HCT116 (cell line): ENCODE results near the gene MS4A4A. TPM values are rescaled to one million over a fixed set of nuclear protein-coding genes. Genes with fewer than 3 reads are reported as not detected.
A peak's percentile ranks its signal among the peaks of the same experiment; 100 is the strongest.

Experiments used
- ATAC-seq: fragments of 200-7000 bp; cut with Tn5 transposase; 2 replicates; pipeline ENCODE4 v1.9.1; 2020; ENCODE audit warnings: mild to moderate bottlenecking, moderate library complexity
- BruUV-seq: library from RNA; stranded (reverse); fragments of 400-500 nt; replicated peaks from 2 replicates; lab custom pipeline; 2021; lab: Mats Ljungman, UMichigan
- CTCF ChIA-PET: fragments of 300-600 bp; sonication (Branson Sonifier 250); formaldehyde crosslinking; loops from one replicate; lab custom pipeline; 2021; ENCODE audit warnings: antibody characterized with exemption; lab: Charles Lee
- POLR2A ChIA-PET: fragments of 300-600, 350-600 bp; sonication (Branson Sonifier 250); formaldehyde crosslinking; loops from one replicate; lab custom pipeline; 2021; ENCODE audit warnings: antibody characterized with exemption; lab: Charles Lee
- RAD21 ChIA-PET, 2 experiments: fragments of 300-600 bp; sonication (Branson Sonifier 250); formaldehyde crosslinking; loops; one replicate each; lab custom pipeline; 2023; ENCODE audit warnings: low total read pairs in 2 of 2; ENCODE audit not compliant: uncharacterized antibody in 2 of 2, unreplicated experiment in 2 of 2, low non-redundant PET in 1 of 2; lab: Charles Lee
- DNase-seq: peaks from one replicate; pipeline ENCODE4 v3.0.0-alpha.2; 2010; ENCODE audit warnings: low read depth, low spot score
- H2AFZ ChIP-seq: fragments of 200-600 bp; shearing (Covaris generic), sonication (generic); 2 replicates; pipeline ENCODE4 v1.6.1; 2017; ENCODE audit warnings: low read depth, mixed run types, mixed read lengths, antibody characterized with exemption, low read length; ENCODE audit not compliant: poor library complexity, severe bottlenecking
- H3K27ac ChIP-seq: 2 replicates; pipeline ENCODE4 v1.5.1; 2012; ENCODE audit warnings: low read depth, low read length
- H3K27me3 ChIP-seq: fragments of 200-600 bp; sonication (generic); 2 replicates; pipeline ENCODE4 v1.6.1; 2016; ENCODE audit warnings: mixed run types, low read length, mixed read lengths; ENCODE audit not compliant: insufficient read depth
- H3K36me3 ChIP-seq, 2 experiments: fragments of 200-500 bp in 1 of 2; fragments of 200-600 bp in 1 of 2; sonication (Bioruptor generic) in 1 of 2; sonication (generic) in 1 of 2; 2 replicates each; pipeline versions ENCODE4 v1.5.1 to v1.6.1; 2014 to 2016; ENCODE audit warnings: low read length in 2 of 2, inconsistent platforms in 1 of 2, mixed read lengths in 1 of 2, mixed run types in 1 of 2; ENCODE audit not compliant: insufficient read depth in 2 of 2, control insufficient read depth in 1 of 2
- H3K4me1 ChIP-seq, 2 experiments: fragments of 200-600 bp in 1 of 2; sonication (generic) in 1 of 2; 2 replicates each; pipeline versions ENCODE4 v1.5.1 to v1.6.1; 2012 to 2017; ENCODE audit warnings: low read length in 2 of 2, inconsistent platforms in 1 of 2, mild to moderate bottlenecking in 1 of 2, mixed read lengths in 1 of 2, mixed run types in 1 of 2, moderate library complexity in 1 of 2; ENCODE audit not compliant: insufficient read depth in 2 of 2, control insufficient read depth in 1 of 2
- H3K4me2 ChIP-seq: fragments of 200-600 bp; sonication (generic); 2 replicates; pipeline ENCODE4 v1.6.1; 2017; ENCODE audit warnings: mixed run types, low read length, mixed read lengths
- H3K4me3 ChIP-seq, 2 experiments: fragments of 200-600 bp in 1 of 2; sonication (generic) in 1 of 2; replicated peaks in 1 of 2; 2 replicates each; pipeline ENCODE4 v1.5.1; 2011 to 2016; ENCODE audit warnings: low read length in 2 of 2, control low read depth in 1 of 2, low read depth in 1 of 2, mild to moderate bottlenecking in 1 of 2, mixed read lengths in 1 of 2, mixed run types in 1 of 2
- H3K79me2 ChIP-seq: fragments of 200-600 bp; sonication (generic); 2 replicates; pipeline ENCODE4 v1.6.1; 2017; ENCODE audit warnings: mild to moderate bottlenecking, mixed run types, low read length, moderate library complexity, mixed read lengths; ENCODE audit not compliant: insufficient read depth
- H3K9ac ChIP-seq: fragments of 200-600 bp; sonication (generic); 2 replicates; pipeline ENCODE4 v1.6.1; 2016; ENCODE audit warnings: low read length, mixed read lengths
- H3K9me2 ChIP-seq: fragments of 200-600 bp; sonication (generic), shearing (Covaris generic); 2 replicates; pipeline ENCODE4 v1.6.1; 2017; ENCODE audit warnings: mixed run types, mild to moderate bottlenecking, moderate library complexity; ENCODE audit not compliant: insufficient read depth
- H3K9me3 ChIP-seq, 2 experiments: fragments of 200-500 bp in 1 of 2; fragments of 200-600 bp in 1 of 2; sonication (Bioruptor generic) in 1 of 2; sonication (generic) in 1 of 2; 2 replicates each; pipeline ENCODE4 v1.6.1; 2014 to 2017; ENCODE audit warnings: low read length in 2 of 2, mixed read lengths in 2 of 2, inconsistent platforms in 1 of 2, low read depth in 1 of 2, mild to moderate bottlenecking in 1 of 2, mixed run types in 1 of 2, moderate library complexity in 1 of 2; ENCODE audit not compliant: control insufficient read depth in 1 of 2, insufficient read depth in 1 of 2
- H4K20me1 ChIP-seq: fragments of 200-600 bp; sonication (generic), shearing (Covaris generic); 2 replicates; pipeline ENCODE4 v1.6.1; 2017; ENCODE audit warnings: mixed run types, mild to moderate bottlenecking, moderate library complexity; ENCODE audit not compliant: insufficient read depth
- ATF3 ChIP-seq: IDR thresholded peaks from 2 replicates; pipeline ENCODE4 v1.6.1; 2012
- ELF1 ChIP-seq: IDR thresholded peaks from 2 replicates; pipeline ENCODE4 v1.6.1; 2012; ENCODE audit warnings: low read depth, borderline replicate concordance
- EZH2 ChIP-seq: fragments of 200-600 bp; sonication (generic); IDR thresholded peaks from 2 replicates; pipeline ENCODE4 v1.6.1; 2017; ENCODE audit warnings: antibody characterized with exemption, mixed run types
- EZH2phosphoT487 ChIP-seq: fragments of 200-600 bp; IDR thresholded peaks from 2 replicates; pipeline ENCODE4 v1.6.1; 2018; ENCODE audit warnings: antibody characterized with exemption, borderline replicate concordance
- FOSL1 ChIP-seq: IDR thresholded peaks from 2 replicates; pipeline ENCODE4 v1.6.1; 2012; ENCODE audit warnings: low read depth
- POLR2A ChIP-seq: IDR thresholded peaks from 2 replicates; pipeline ENCODE4 v1.7.0; 2011; ENCODE audit warnings: borderline replicate concordance; ENCODE audit not compliant: insufficient read depth, insufficient read length; ENCODE audit errors: extremely low read depth
- POLR2AphosphoS5 ChIP-seq: IDR thresholded peaks from 2 replicates; pipeline ENCODE4 v1.6.1; 2011; ENCODE audit warnings: mild to moderate bottlenecking, low read depth, low read length, moderate library complexity
- REST ChIP-seq: IDR thresholded peaks from 2 replicates; pipeline ENCODE4 v1.6.1; 2012; ENCODE audit warnings: low read depth
- SIN3A ChIP-seq: IDR thresholded peaks from 2 replicates; pipeline ENCODE4 v1.6.1; 2012; ENCODE audit warnings: low read depth
- SP1 ChIP-seq: IDR thresholded peaks from 2 replicates; pipeline ENCODE4 v1.6.1; 2012; ENCODE audit warnings: low read depth
- SRF ChIP-seq: IDR thresholded peaks from 2 replicates; pipeline ENCODE4 v1.6.1; 2012; ENCODE audit warnings: low read depth
- YY1 ChIP-seq: IDR thresholded peaks from 2 replicates; pipeline ENCODE4 v1.6.1; 2011; ENCODE audit warnings: low read length, low read depth, moderate library complexity, mild to moderate bottlenecking; ENCODE audit not compliant: insufficient replicate concordance; ENCODE audit errors: extremely low read depth
- ZBTB33 ChIP-seq: IDR thresholded peaks from 2 replicates; pipeline ENCODE4 v1.6.1; 2011; ENCODE audit warnings: mild to moderate bottlenecking, low read length, moderate library complexity; ENCODE audit not compliant: insufficient replicate concordance; ENCODE audit errors: extremely low read depth
- intact Hi-C: fragments of 100-400 bp; cut with micrococcal nuclease; formaldehyde crosslinking; loops from 2 replicates; pipeline ENCODE4 v1.10.0; 2022
- total RNA-seq: library from RNA; stranded (reverse); gene quantifications from one replicate; pipeline ENCODE4 v1.2.1, GENCODE V29; 2021; ENCODE audit not compliant: unreplicated experiment

Gene MS4A4A
- total RNA-seq, 1 experiment from 2014 or later, result 0.22 TPM

GRCh38 chr11:60288531-60288930 is 8.1 kb downstream of the MS4A4A start:
- Histone ChIP-seq H3K9me2 (no peaks in the 10 kb centered on the region), H3K9ac (no peak overlapping the region), H3K79me2 (no peaks in the 10 kb centered on the region), H3K4me3 (no peak overlapping the region), H2AFZ (no peak overlapping the region), H4K20me1 (no peaks in the 10 kb centered on the region), H3K36me3 (no peaks in the 10 kb centered on the region), H3K27ac (no peak overlapping the region), H3K4me2 (no peak overlapping the region), H3K4me1 (no peaks in the 10 kb centered on the region), H3K27me3 (no peaks in the 10 kb centered on the region), H3K9me3 (no peaks in the 10 kb centered on the region)
- RAD21 ChIA-PET, result no interaction called here
- CTCF ChIA-PET, result no interaction called here
- intact Hi-C loops, result no loop called here
- TF ChIP-seq YY1, result no peak
- TF ChIP-seq ZBTB33, result no peak
- no peak for TF ChIP-seq EZH2
- TF ChIP-seq SRF, result no peak
- POLR2A ChIA-PET, result no interaction called here
- peak; percentile 52; the same call in 1 of the 2 replicates for ATAC-seq
- no TSS peak for BruUV-seq
- no peak for DNase-seq

GRCh38 chr11:60292145-60292544 is 11.7 kb downstream of the MS4A4A start:
- Histone ChIP-seq H4K20me1 (no peaks in the 10 kb centered on the region), H3K79me2 (no peaks in the 10 kb centered on the region), H3K9me3 (no peaks in the 10 kb centered on the region), H3K4me1 (no peaks in the 10 kb centered on the region), H3K4me3 (no peak overlapping the region), H3K27me3 (no peaks in the 10 kb centered on the region), H3K9ac (no peak overlapping the region), H3K36me3 (no peaks in the 10 kb centered on the region), H3K9me2 (no peaks in the 10 kb centered on the region), H3K4me2 (no peak overlapping the region), H2AFZ (no peak overlapping the region), H3K27ac (no peak overlapping the region)
- ChIA-PET RAD21 (no interaction called here), CTCF (no interaction called here), POLR2A (no interaction called here)
- DNase-seq, result no peak
- ATAC-seq, result no peak
- intact Hi-C loops, result no loop called here
- no TSS peak for BruUV-seq
- TF ChIP-seq YY1 (no peak), POLR2AphosphoS5 (no peak), REST (no peak), SIN3A (no peak), EZH2phosphoT487 (no peak), FOSL1 (no peak), ZBTB33 (no peak), ELF1 (no peak), SP1 (no peak), ATF3 (no peak), POLR2A (no peak)
